CMK (cell line): Measurements from ENCODE around the gene PPIF.

Source experiments
- DNase-seq: peaks from one replicate; pipeline ENCODE4 v3.0.0-alpha.2; 2010; ENCODE audit warnings: low read depth

PPIF gene

GRCh38 chr10:79347226-79347893, at the start of gene PPIF:
Gene PPIF (plus strand): TSS chr10:79347469. CDS start chr10:79347549, 80 bp downstream.
- DNase-seq: peak; percentile 84

- no peak for DNase-seq
Observed at GRCh38 chr10:79298403-79299244, 48.6 kb upstream of the PPIF start.

- DNase-seq: no peak
Observed at GRCh38 chr10:79299397-79300241, 47.6 kb upstream of the PPIF start.

- DNase-seq: no peak
Observed at GRCh38 chr10:79300711-79301110, 46.6 kb upstream of the PPIF start.

- no peak for DNase-seq
Observed at GRCh38 chr10:79301754-79302530, 45.3 kb upstream of the PPIF start.

- DNase-seq: no peak
Observed at GRCh38 chr10:79303631-79304478, 43.4 kb upstream of the PPIF start.

- no peak for DNase-seq
Observed at GRCh38 chr10:79304479-79305087, 42.7 kb upstream of the PPIF start.

GRCh38 chr10:79305515-79305914, 41.8 kb upstream of the PPIF start:
- DNase-seq: no peak

- no peak for DNase-seq
Observed at GRCh38 chr10:79305988-79306387, 41.3 kb upstream of the PPIF start.

GRCh38 chr10:79306644-79307220, 40.5 kb upstream of the PPIF start:
- no peak for DNase-seq

- no peak for DNase-seq
Observed at GRCh38 chr10:79308016-79308415, 39.3 kb upstream of the PPIF start.

GRCh38 chr10:79308969-79309665, 38.2 kb upstream of the PPIF start:
- no peak for DNase-seq

GRCh38 chr10:79310200-79310865, 36.9 kb upstream of the PPIF start:
- DNase-seq: no peak

- DNase-seq: no peak
Observed at GRCh38 chr10:79310911-79311573, 36.2 kb upstream of the PPIF start.

- DNase-seq: no peak
Observed at GRCh38 chr10:79311581-79312407, 35.5 kb upstream of the PPIF start.

GRCh38 chr10:79312601-79313187, 34.6 kb upstream of the PPIF start:
- no peak for DNase-seq

GRCh38 chr10:79313320-79313719, 33.9 kb upstream of the PPIF start:
- no peak for DNase-seq
